ENCODE data around the gene GRIP1.

GRIP1 gene

GRCh38 chr12:66694666-66695613 is 16.1 kb upstream of the GRIP1 start:
- DNase-seq (ENCODE audit: low spot score): no peak
- FAIRE-seq: no peak

- FAIRE-seq (peak; percentile 32), DNase-seq (ENCODE audit: low spot score) (peak; percentile 49)
Measured at GRCh38 chr12:66693901-66694513, 15.1 kb upstream of the GRIP1 start.

DNA sequence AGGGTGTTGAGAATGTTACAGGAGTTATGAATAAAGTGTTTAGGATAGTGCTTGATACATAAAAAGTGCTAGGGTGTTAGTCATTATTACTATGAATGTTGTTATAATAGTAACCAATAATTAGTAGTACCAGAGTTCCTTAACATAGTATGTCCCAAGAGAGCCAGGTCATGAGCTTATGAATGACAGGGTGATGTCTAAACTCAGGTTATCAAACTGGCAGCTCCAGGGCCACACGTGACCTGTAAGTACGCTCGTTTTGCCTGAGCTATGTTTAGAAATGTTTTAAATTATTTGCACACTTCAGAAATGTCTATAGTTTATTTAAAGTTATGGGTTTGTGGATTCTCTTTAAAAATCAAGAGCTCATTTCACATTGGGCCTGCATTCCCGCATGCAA is 14.1 kb upstream of the GRIP1 start:
- DNase-seq (ENCODE audit: low spot score): no peak
- FAIRE-seq: no peak

DNA sequence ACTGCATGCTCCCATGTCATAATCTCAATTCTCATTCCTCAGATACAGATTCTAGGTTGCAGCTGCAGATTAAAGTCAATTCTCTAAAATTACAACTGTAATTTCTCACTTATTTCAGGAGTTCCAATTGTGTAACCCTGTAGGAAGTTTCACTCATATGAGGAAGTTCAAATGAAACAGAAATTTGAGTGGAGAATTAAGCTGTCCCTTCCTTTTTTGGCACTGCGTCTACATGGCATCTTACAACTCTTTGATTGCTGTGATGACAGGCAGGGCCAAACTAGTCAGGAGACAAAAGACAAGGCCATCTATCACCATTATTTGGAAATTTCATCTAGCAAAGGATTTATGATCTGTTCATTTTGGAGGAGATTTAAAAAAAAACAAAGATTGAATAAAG is 13.3 kb upstream of the GRIP1 start:
- DNase-seq (ENCODE audit: low spot score) (no peak), FAIRE-seq (no peak)

GRCh38 chr12:66688846-66689439 is 10.1 kb upstream of the GRIP1 start:
- no peak for FAIRE-seq
- peak; percentile 6 for DNase-seq (ENCODE audit: low spot score)

- FAIRE-seq (no peak), DNase-seq (ENCODE audit: low spot score) (no peak)
Measured at GRCh38 chr12:66684222-66684621, 5.3 kb upstream of the GRIP1 start.

GRCh38 chr12:66683822-66684221 is 4.9 kb upstream of the GRIP1 start:
- DNase-seq (ENCODE audit: low spot score) (no peak), FAIRE-seq (no peak)

DNA sequence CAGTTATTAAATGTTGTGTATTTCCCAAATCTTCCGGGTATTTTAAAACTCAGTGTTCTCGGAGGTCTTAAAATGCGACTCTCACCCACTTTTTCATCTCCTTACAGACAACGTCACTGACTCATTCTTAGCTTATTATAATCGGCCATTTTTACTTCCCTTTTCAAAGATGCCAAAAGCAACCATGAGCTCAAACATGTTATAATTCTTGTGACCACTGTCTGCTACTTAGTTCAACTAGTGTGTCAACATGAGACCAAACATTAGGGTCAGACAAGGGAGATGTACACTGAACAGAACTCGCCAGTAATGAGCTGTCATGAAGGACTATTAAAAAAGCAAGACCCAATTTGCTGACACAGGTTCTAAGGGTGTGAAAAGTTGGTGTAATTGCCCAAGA is 4.2 kb upstream of the GRIP1 start:
- FAIRE-seq (no peak), DNase-seq (ENCODE audit: low spot score) (no peak)

DNA sequence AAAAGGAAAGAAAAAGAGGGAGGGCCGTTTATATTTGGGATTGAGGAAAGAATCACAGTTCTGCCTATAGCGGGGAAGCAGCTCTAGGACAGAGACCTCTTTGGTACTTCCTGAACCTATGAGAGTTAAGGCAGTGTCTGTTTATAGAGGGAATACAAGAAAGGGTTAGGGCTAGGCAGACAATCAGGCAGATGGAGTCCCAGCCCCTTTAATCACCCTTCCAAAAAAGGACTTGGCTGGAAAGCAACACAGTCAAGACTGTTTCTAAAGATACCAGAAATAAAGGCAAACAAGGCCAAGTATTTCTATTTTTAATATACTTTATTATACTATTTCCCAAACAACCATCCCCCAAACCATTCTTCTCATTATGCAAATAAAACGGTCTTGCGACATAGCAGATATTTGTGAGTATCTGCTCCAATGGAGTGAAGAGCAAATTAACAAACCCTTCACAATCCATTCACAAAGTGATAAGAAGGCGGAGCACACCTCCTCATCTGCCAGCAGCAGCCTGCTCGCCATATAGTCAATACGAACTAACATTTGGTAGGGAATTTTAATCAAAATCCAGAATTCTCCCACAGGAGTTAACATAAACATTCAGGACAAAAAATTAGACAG is 697 bp upstream of the GRIP1 start:
- DNase-seq (ENCODE audit: low spot score) (no peak), FAIRE-seq (no peak)

- DNase-seq (ENCODE audit: low spot score) (no peak), FAIRE-seq (no peak)
Measured at GRCh38 chr12:66676241-66676640, 2.6 kb downstream of the GRIP1 start.

DNA sequence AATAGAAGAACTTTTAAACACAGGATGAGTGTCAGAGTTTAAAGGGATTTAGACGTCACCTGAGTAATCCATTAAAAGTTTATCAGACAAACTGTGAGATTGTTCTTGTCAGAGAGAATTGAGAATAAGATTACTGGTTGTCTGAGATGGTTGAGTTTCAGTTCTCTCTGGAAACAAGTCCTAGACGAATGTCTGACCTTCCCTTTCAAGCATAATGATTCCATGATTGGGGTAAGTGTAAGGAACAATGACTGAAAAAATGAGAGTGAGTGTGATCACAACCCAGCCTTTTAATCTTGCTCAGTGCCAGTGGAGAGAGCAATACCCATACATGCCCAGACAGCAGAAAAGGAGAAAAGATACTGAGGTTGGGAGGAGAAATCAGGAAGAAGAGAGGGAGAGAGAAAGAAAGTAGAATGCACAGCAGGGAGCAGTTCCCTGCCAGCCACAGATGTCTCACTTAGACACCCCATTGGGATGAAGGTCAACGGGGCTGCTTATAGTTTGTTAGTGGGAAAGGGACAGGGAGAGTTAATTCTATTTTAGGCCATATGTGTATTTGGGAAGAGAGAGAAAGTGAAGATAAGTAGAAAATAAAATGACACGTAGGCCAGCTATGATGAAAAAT is 4.3 kb downstream of the GRIP1 start:
- FAIRE-seq (no peak), DNase-seq (ENCODE audit: low spot score) (no peak)

DNA sequence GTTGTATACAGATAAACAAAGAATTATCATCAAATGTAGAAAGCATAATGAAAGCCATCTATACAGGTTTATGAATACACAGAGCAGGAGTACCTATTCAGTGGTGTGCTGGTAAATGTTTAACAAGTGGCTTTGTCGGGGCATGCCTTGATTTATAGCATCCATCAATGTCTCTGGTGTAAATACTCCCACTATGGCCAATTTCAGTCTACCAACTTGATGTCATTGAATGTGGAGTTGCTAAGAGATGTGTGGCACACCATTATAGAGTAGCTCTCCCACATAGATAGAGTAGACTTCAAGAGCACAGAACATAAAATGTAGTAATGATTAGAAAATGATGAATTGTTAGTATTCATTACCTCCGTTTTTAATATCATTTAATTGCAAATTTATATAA is 9.3 kb downstream of the GRIP1 start:
- FAIRE-seq: no peak
- no peak for DNase-seq (ENCODE audit: low spot score)

DNA sequence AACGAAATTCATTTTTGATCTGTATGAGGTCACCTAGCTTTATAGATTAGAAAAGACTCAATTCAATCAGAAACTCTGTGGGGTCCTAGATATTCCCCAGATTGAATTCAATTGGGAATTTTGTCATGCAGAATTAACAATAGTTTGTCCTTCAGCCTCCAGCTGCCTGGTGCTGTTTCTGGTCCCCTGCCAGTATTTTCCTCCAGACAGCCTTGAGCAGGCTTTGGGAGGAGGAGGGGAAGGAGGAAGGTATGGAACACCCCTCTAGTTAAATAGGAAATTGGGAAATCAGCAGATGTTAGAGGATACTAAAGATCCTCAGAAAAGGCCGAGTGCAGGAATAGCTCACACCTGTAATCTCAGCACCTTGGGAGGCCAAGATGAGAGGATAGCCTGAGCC is 10.6 kb downstream of the GRIP1 start:
- DNase-seq (ENCODE audit: low spot score): no peak

DNA sequence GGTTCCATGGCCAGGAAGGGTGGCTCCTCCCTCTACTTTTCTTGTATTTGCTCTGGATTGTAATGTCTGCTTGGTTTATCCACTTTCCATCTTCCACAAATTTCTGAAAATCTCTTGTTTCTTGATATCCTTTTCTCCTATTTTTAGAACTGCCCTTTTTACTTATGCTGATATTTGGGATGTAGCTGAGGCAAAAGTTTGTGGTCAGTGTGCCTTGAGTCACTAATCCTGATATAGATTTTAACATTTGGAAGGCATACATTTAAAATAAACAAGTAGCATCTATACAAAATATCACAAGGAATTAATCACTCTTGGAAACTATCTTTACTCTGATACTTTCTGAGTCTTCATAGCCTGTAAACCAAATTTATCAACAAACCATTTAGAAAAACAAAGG is 11.0 kb downstream of the GRIP1 start:
- DNase-seq (ENCODE audit: low spot score): no peak
- FAIRE-seq: no peak

More for the DNA sequence above, 10.6 kb downstream of the GRIP1 start:
- no peak for FAIRE-seq

- FAIRE-seq: no peak
- DNase-seq (ENCODE audit: low spot score): no peak
Measured at GRCh38 chr12:66666481-66666880, 12.4 kb downstream of the GRIP1 start.

DNA sequence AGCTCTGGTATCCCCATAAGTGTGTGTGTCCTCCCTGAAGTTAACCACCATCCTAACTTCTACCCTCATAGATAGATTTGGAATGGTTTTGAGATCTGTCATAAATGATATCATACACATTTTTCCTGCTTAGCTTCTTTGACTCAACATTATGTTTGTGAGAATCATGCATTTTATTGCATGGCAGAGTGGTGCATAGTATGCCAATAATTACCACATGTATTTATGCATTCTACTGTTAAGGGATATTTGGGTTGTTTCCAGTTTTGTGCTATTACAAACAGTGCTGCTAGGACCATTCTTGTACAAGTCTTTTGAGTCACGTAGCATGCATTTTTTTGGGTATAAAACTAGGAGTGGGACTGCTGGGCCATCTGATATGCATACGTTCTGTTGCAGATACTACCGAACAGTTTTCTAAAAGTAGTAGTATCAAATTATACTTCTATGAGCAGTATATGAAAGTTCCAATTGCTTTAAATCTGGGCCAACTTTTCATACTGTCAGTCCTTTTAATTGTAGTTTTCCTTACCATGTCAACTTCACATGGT is 13.4 kb downstream of the GRIP1 start:
- DNase-seq (ENCODE audit: low spot score) (no peak), FAIRE-seq (no peak)

GRCh38 chr12:66664076-66664475 is 14.8 kb downstream of the GRIP1 start:
- DNase-seq (ENCODE audit: low spot score): no peak
- no peak for FAIRE-seq

GRCh38 chr12:66663611-66664010 is 15.3 kb downstream of the GRIP1 start:
- FAIRE-seq (no peak), DNase-seq (ENCODE audit: low spot score) (no peak)

- DNase-seq (ENCODE audit: low spot score) (no peak), FAIRE-seq (no peak)
Measured at GRCh38 chr12:66662729-66663128, 16.1 kb downstream of the GRIP1 start.

DNA sequence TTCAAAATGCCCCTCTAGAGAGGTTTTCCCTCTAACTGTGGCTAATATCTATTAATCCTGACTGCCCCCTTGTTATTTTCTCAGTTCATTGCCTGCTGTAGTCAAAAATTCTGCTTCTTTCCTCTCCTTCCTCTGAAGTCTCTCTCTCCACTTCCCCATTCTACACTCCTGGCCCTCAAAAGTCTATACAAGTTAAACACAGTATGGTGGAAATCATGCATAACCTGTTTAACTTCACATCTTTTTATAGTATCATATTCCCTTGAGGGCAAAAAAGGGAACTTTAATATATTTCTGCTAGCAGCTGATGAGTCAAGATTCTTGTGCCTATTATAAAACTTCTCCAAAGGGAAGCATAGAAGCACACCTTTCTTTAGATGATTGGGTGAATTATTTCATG is 16.7 kb downstream of the GRIP1 start:
- DNase-seq (ENCODE audit: low spot score): no peak
- FAIRE-seq: no peak

- DNase-seq (ENCODE audit: low spot score) (no peak), FAIRE-seq (no peak)
Measured at GRCh38 chr12:66661357-66661756, 17.5 kb downstream of the GRIP1 start.
